GM18858 (cell line): ENCODE measurements around the gene QSOX2.

ENCODE experiments used
- ATAC-seq: cut with Tn5 transposase; IDR thresholded peaks from one replicate; pipeline ENCODE4 v1.9.1; 2021; ENCODE audit not compliant: unreplicated experiment

The QSOX2 gene

DNA sequence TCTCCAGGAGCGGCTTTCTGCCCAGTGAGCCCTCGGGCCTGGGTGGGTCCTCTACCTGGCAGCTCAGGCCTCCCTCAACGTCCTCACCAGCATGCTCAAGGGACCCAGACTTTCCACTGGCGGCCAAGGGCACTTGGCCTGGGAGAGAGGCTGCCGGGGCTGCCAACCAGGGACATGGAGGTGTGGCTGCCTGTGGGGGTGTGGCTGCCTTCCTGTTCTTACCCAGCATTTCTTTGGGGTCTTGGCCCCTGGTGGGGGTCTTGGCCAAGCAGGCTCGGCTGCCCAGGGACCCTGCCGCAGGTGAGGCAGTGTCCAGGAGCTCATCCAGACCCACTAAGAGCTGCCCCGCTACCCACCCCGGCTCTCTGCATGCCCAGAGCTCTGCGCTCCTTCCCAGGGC, 7.2 kb upstream of the QSOX2 start:
- ATAC-seq, result no peak

DNA sequence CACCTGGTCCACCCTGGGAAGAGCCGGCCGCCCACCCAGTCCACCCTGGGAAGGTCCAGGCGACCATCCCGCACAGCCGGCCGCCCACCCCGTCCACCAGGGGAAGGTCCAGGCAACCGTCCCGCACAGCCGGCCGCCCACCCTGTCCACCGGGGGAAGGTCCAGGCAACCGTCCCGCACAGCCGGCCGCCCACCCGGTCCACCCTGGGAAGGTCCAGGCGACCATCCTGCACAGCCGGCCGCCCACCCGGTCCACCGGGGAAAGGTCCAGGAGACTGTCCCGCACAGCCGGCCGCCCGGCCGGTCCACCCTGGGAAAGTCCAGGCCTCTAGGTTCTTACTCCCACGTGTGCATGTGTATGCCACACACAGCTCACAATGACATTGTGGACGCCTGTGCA, 6.7 kb upstream of the QSOX2 start:
- ATAC-seq, result no peak

GRCh38 chr9:136251264-136252115, 5.9 kb upstream of the QSOX2 start:
- no peak for ATAC-seq

GRCh38 chr9:136250676-136251075, 5.1 kb upstream of the QSOX2 start:
- ATAC-seq, result no peak

DNA sequence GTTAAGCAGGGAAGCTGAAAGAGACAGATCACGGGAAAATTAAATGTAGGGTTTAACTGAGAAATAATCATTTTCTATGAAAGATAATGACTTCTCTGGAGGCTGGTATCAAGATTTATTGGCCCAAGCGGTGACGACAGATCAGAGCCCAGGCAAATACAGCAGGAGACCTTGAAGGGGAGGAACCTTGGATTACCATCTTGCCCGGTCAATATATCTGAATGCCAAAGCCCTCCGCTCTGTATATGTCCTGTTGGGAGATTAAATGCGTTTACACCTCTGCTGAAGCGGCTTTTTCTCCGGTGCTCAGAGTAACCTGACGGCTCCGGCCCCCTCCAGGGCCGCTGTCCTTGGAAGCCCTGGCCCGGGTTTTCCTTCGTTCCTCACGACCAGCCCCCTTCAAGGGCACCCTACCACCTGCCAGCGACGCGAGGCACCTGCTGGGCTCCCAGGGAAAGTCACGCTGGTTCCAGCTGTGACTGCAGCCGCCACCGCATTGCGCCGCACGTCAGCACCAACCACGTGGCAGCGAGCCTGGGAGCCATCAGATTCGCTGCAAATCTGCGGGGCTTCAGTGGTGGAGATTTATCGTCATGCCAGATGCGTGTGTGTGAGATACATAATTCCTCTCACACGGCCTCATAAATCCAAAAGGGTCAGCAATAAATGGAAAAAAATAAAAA, 4.4 kb upstream of the QSOX2 start:
- ATAC-seq, result no peak

- no peak for ATAC-seq
Measured at GRCh38 chr9:136248951-136249876, 3.6 kb upstream of the QSOX2 start.

GRCh38 chr9:136247947-136248637, 2.5 kb upstream of the QSOX2 start:
- ATAC-seq, result no peak

DNA sequence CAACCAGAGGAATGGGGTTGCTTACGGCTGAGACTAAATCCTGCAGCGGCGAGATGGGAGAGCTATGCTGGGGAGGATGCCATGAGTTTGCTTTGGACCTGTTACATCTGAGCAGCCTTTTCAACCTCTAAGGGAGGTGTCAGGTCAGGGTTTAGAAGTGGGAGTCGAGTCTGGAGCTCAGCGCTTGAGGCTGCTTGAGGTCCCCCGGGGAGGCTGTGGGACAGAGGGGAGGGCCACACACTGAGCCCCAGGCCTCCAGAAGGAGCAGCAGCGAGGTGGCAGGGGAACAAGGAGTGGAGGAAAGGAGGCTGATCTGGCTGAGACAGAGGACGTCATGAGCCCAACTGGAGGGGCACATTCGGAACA, 1.9 kb upstream of the QSOX2 start:
- no peak for ATAC-seq

- no peak for ATAC-seq
Measured at GRCh38 chr9:136246849-136247550, 1.4 kb upstream of the QSOX2 start.

GRCh38 chr9:136244969-136245218, 718 bp downstream of the QSOX2 start:
- no peak for ATAC-seq

- ATAC-seq, result peak; percentile 29
Measured at GRCh38 chr9:136244122-136244968, 1.3 kb downstream of the QSOX2 start.

- ATAC-seq, result no peak
Measured at GRCh38 chr9:136243631-136244030, 2.0 kb downstream of the QSOX2 start.

GRCh38 chr9:136242918-136243525, 2.6 kb downstream of the QSOX2 start:
- ATAC-seq, result no peak

- no peak for ATAC-seq
Measured at GRCh38 chr9:136242248-136242647, 3.4 kb downstream of the QSOX2 start.

- no peak for ATAC-seq
Measured at GRCh38 chr9:136241542-136241941, 4.1 kb downstream of the QSOX2 start.

DNA sequence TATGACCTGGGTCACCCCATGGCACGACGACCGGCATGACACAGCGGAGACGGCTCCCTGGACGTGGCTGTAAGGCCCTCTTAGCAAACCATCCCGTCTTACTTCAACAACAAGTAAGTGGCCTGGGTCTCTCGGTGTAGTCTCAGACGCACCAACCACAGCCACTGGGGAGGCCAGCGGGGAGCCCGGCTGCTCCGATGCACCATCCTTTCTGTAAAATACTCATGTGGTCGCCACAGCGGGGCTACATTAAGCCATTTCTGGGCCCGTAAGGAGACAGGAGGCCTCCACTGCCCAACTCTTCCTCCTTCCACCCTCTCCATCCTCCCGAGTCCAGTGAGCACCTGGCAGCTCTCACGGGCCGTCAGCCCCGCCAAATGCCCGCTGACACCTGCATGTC, 4.7 kb downstream of the QSOX2 start:
- ATAC-seq, result no peak

DNA sequence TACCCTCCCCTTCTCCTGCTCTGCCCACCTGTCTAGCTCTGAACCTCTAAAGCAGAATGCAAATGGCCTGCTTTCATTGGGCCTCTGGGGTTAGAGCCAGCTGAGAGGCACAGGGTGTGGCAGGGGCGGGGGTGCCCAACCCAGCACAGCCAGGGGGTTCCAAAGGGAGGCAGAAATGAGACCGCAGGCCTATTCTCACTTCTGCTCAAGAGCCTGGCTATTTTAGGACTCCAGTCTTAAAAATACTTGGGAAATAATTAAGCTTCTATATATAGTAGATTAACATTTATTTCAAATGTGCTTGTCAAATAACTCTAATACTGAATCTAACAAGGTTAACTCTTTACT, 5.7 kb downstream of the QSOX2 start:
- ATAC-seq, result no peak

DNA sequence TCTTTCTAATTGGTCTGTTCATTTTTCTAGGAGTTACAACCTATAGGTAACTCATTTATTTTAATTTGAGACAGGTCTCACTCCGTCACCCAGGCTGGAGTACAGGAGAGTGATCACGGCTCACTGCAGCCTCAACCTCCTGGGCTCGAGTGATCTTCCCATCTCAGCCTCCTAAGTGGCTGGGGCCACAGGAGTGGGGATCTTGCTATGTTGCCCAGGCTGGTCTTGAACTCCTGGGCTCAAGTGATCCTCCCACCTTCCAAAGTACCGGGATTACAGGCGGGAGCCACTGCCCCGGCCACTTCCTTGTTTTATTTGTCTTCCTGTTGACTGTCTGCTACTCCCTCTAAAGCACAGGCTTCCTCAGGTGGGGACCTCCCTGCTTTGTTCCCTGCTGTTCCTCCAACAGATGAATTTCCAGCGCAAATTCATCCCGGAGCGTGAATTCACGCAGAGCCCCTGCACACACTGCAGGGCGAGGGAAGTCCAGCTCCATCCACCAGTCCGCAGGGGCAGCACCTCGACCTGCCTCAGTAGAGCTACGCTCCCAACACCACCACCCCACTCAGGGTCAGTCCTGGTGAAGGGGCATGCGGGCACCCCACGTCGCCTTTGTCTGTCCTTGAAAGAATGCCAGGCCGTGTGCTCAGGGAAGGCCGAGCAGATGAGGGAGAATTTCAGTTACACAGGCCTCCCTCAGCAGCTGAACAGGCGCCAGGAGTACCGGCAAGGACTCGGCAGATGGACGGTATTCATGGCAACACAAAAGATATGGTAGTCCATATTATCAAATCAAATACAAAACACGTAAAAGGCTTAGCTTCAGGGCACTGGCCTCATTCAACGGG, 6.3 kb downstream of the QSOX2 start:
- ATAC-seq, result no peak
